ENCODE results near the gene PHLDB3.
A peak's percentile ranks its signal among the peaks of the same experiment; 100 is the strongest.
"Not testable (repeated sequence)": the region's sequence is repeated elsewhere in the genome, so short reads cannot be mapped to it uniquely, and the experiment has no call there.

PHLDB3 gene

DNA sequence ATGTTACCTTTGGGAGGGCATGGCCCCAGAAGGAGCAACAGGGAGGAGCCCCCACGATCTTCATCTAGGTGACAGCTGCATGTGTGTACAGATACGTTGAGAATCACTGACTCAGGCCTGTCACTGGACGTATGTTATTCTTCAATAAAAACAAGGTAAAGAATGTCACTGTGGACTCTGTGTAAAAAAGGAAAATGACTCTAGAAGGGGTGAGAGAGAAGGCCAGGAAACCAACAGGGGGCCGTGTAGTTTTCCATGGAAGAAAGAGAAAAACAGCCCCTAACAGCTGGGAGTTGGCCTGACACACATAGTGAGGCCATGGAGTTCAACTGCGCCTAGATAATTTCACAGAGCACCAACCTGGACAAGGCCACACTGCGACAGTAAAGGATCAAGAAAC is 37.3 kb downstream of the PHLDB3 start:
- no peak for DNase-seq (ENCODE audit: low read depth)

DNA sequence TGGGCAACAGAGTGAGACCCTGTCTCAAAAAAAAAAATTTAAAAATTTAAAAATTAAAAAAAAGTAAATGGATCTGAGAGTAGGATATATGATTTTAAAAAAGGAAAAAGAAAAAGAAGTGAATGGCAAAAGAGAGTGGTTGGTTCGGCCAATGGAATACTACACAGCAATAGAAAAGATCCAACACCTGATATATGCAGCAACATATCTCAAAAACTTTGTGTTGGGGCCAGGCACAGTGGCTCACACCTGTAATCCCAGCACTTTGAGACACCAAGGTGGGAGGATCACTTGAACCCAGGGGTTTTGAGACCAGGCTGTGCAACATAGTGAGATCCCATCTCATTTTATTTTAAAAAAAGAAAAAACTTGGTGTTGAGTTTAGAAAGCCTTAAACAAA is 37.8 kb downstream of the PHLDB3 start:
- no peak for DNase-seq (ENCODE audit: low read depth)

DNA sequence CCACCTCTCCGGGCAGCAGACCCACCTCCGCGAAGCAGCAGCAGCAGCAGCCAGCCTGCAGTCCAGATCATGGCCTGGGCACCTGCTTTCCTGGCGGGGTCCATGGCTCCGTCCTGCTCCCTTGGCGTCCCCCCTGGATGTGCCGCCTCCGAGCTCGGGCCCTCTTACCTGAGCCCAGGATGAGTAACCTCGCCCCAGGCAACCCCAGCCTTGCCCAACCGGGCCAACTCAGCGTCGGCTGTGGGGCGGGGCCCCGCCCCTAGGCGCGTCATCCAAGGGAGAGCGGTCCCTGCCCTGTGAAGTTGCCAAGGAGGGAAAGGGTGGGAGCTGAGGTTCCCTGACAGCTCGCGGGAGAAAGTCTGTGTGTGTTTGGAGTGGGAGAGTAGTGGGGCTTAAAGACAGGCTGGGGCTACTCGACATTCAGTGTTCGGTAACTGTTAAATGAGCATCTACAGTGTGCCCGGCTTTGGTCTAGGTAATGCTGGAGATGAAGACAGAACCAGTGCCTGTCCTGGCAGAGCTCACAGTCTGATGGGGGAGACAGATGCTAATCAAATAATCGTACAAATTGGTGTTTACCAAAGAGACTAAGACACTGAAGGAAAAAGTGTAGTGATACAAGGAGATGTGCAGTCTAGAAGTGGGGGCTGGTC is 39.0 kb downstream of the PHLDB3 start, which contains the start of gene LYPD3:
Gene LYPD3 (minus strand): TSS at position 141 of the 653 bp plus-strand sequence. CDS start 37 bp downstream, at position 104.
- DNase-seq (ENCODE audit: low read depth): peak; percentile 60

DNA sequence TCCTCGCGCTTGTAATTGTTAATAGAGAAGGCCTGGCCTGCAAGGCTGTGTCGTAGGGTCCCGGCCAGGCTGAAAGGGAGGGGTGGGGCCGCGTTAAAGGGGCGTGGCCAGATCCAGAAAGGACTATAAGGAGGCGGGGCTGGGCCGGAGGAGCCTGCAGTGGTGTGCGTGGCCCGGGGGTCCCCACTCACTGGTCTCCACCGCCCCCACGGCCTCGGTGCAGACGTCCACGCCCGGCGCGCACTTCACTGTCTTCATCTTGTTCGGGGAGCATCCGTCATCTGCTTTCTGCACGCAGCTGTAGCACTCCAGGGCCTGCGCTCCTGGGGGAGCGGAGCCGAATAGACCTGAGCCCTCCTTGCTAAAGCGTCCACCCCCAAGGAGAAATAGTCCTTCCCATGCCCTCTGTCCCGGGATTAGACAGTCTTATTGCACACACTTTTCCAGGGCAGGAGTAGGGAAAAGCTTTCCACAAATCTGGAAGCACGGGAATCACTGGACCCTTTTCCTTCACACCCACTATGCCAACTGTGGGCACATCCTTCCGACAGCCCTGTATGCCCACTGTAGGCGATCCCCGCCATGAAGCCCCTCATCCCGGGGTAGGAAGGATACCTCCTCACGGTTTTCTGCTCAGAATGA is 40.3 kb downstream of the PHLDB3 start:
- no peak for DNase-seq (ENCODE audit: low read depth)

DNA sequence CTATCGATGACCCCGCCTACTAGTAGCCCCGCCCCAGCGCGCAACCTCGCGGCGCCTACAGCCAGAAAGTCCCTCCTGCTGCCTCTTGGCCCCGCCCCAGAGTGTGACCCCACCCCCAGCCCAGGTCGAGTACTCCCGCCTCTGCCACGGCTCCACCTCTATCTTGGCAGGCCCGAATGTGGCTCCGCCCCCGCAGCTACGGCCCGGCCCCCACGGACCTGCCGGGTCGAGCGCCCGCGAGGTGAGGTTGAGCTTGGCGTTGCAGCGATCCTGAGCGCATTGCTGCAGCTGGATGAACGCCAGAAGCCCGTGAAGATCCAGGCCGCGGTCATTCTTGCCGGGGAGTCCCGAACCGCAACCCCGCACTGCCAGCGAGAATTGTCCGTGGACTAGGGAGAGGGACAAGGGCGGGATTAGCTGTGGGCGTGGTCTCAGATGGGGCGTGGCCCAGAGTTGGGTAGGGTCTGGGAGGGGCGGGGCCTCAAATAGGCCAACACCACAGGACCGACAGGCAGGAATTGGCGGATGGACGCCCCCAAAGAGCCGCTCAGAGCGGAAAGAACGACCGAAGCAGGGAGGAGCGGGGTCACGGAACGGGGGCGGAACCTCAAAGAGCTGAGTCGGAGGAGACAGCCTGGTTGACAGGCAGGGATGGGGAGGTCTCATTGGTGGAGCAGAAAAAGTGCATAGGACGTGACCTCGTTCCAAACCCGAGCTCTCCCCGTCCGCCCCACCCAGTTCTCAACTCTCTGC is 41.0 kb downstream of the PHLDB3 start:
- peak; percentile 94 for DNase-seq (ENCODE audit: low read depth)

DNA sequence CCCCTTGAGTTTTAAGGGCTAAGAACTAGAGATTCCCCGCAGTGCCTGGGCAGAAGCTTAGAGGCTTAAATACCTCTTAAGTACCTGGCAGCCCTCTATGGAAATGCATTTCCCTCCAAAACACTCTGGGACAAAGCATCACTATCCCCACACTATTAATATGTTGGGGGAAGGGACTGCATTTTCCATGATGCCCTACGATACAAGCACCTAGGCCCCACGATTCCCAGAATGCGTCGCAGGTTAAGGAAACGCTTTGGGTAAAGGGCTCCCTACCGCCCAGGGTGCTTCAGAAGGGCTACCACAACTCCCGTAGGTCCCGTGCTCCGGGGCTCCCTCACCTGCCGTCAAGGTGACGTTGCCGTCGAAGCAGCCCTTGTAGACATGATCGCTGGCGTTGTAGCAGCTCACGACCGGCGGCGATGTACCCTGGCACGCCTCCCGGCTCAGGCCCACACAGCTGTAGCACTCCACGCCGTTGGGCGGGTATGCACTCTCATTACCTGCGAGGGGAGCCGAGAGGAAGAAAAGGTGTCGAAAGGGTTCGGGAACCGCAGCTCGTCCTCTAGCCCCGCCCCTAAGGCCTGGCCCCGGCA is 41.7 kb downstream of the PHLDB3 start:
- DNase-seq (ENCODE audit: low read depth): no peak

DNA sequence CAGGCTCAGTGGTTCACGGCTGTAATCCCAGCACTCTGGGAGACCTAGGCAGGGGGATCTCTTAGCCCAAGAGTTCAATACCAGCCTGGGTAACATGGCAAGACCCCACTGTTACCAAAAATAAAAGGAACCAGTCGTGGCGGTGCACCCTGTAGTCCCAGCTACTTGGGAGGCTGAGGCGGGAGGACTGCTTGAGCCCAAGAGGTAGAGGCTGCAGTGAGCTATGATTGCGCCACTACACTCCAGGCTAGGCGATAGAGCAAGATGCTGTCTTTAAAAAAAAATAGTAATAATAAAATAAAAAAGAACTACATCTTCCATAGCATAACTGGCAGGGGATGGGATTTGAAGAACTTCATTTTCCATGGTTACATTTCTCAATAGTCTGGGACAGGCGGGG is 42.2 kb downstream of the PHLDB3 start:
- no peak for DNase-seq (ENCODE audit: low read depth)

DNA sequence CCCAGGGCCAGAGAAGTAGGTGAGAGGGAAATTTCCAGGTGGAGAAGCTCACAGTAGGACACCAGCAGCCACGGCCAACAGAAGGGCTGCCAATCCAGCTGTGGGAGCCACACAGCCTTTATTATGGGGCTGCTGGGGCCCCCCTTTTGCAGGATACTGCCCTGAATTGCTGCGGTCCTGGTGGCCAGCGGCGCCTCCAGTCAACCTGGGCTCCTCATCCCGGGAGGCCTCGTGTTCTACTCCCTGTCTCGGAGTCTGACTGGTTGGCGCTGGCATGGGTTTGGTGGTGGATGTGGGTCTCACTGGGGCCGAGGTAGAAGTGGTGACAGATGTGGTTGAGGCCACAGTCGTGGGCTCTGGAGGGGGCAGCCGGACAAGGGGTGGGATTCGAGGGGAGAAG is 43.2 kb downstream of the PHLDB3 start:
- no peak for DNase-seq (ENCODE audit: low read depth)

DNA sequence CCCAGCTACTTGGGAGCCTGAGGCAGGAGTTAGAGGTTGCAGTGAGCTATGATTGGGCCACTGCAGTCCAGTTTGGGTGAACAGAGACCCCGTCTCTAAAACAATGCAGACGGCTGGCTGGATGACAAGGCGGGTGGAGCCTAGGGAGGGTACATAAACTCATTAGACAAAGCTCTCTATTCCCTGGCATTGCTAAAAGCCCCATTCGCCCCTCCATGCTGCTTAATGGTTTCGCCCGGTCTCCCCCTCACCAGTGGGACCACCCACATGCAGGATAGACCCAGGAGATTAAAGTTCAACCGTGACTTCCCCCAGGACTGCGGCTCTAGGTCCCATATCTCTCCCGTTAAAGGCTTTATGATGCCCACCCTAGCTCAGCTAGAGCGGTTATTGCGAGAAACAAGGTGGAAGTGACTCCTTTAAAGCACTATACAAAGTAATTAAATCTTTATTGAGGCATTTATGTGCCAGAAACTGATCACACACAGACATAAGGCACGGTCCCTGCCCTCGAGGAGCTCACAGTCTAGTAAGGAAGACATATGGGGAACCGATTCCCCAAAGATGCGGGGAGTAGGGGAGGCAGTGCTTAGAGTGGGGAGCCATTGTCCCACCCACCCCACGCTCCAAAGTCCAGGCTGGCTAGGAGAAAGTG is 44.1 kb downstream of the PHLDB3 start:
- DNase-seq (ENCODE audit: low read depth): no peak

DNA sequence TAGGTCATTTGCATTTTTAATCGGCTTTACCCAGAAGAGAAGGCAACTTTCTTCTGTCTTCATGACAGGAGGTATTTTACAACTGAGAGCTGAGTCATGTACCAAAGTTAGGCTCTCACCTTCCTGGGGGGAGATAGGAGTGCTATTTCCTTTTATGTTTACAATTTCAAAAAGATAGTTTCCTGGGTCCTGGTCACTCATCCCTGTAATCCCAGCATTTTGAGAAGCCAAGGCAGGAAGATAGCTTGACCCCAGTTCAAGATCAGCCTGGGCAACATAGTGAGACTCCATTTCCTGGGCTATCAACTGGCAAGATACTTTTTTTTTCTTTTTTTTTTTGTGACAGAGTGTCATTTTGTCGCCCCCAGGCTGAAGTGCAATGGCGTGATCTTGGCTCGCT is 46.7 kb downstream of the PHLDB3 start:
- no peak for DNase-seq (ENCODE audit: low read depth)

DNA sequence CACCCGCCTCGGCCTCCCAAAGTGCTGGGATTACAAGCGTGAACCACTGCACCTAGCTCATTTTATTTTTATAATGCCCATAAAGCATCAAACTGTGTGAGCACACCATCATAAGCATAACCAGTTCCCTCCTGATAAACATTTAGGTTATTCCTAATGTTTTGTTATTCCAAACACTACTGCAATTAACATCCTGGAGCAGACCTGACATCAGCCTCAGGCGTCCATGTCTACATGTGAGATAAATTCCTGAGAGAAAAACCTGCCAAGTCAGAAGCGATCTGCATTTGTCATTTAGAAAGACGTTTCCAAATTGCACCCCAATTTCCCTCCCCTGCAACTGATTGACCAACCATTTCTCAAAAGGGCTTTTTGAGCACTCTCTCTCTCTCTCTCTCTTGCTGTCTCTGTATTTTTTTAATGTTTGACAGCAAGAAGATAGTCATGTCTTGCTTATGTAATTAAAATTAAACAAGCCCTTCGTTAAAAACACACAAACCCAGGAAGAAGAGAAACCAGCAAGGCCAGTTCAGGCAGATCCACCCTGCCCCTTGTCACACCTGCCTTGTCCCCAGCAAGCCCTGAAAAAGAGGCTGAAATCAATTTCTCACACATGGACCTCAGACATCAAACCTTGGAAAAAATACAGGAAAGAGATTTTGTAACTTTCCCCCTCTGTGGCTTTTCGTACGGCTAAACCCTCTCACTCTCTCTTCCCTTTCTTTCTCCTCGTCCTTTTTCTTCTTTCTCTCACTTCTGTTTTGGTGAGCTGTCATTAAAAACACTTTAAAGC is 49.0 kb downstream of the PHLDB3 start:
- no peak for DNase-seq (ENCODE audit: low read depth)

DNA sequence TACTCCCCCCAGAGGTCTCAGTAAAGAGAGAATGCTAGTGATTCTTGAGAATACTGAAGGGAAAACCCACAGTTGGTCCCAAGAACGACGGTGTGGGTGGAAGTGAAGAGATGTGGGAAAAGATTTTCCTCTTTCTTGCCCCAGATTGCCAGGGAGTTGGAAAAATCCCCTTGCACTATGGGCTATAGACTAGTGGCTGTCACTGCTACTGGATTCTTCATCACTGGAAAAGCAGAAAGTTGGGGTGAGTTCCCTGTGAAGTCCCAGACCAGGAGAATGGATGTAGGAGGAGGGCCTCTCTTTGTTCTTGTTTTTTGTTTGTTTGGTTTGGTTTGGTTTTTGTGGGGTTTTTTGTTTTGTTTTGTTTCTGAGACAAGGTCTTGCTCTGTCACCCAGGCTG is 50.5 kb downstream of the PHLDB3 start:
- DNase-seq (ENCODE audit: low read depth): no peak

DNA sequence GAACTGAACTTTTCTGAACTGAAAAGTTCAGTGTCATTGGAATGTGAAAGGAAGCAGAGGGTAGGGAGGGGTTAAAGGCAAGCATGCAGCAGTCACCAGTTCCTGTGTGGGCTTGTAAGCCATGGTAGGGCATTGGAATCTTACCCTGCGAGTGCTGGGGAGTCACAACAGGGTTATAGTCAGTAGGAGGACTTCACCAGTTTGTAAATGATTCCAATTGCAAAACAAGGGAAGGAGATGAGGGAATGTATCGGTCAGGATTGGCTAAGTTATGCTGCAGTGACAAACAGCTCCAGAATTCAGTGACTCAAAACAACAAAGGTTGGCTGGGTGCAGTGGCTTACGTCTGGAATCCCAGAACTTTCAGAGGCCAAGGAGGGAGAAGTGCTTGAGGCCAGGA is 52.0 kb downstream of the PHLDB3 start:
- no peak for DNase-seq (ENCODE audit: low read depth)

DNA sequence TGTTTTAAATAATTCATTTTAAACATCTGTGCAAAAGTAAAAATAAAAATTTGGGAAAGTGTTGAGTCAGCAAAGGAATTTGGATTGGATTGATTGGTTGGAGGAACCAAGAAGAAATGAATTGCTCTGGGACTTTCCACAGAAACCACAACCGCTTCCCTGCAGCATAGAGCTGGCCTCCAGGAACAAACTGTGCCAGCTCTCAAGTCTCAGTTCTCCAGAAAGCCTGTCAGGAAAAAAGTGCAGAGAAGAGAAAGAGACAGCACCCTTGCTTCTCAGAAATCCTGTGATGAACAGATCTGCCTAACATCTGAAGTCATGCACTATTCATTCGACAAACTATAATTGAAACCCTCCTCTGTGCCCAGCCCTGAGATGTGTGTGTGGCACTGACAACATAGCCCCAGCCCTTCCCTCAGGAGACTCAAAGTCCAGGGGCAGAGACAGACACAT is 54.0 kb downstream of the PHLDB3 start:
- DNase-seq (ENCODE audit: low read depth): peak; percentile 53

DNA sequence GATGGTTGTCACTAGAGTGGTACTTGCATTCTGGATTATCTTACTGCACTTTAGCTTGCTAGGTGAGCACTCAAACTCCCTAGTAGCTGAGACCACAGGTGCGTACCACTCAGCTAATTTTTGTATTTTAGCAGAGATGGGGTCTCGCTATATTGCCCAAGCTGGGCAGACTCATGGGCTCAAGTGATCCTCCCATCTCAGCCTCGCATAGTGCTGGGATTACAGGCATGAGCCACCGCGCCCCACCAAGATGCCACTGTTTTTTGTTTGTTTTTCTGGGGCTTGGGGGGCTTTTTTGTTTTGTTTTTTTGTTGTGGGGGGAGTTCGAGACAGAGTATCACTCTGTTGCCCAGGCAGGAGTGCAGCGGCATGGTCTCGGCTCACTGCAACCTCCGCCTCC is 56.9 kb downstream of the PHLDB3 start:
- DNase-seq (ENCODE audit: low read depth): no peak

DNA sequence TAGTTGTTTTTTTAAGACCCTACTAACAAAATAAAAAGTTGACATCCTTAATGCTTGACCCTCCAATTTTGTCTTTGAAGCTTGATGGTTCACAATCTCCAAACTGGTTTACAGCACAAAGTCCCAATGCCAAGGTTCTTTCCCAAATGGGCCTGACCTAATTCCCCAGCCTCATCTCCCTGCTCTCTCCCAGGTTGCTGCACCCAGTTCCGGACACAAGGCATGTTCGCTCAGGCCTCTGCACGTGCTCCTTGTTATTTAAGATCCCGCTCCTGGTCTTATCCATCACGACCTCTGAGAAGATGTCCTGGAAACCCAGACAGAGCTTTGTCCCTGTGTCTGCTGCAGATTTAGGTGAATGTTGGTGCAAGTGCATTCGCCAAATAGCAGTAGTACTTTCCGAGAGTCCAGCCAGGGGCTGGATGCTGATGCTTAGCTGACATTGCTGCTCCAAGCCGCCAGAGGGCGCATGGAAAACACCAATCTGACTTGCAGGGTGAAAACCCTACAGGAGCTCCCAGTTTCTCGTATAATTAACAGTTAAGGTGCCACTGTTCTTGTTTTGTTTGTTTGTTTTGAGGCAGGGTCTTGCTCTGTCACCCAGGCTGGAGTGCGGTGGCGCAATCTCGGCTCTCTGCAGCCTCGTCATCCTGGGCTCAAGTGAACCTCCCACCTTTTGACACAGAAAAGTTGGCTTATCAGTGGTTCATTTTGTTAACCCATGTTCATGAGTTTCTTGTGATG is 57.6 kb downstream of the PHLDB3 start:
- peak; percentile 75 for DNase-seq (ENCODE audit: low read depth)

DNA sequence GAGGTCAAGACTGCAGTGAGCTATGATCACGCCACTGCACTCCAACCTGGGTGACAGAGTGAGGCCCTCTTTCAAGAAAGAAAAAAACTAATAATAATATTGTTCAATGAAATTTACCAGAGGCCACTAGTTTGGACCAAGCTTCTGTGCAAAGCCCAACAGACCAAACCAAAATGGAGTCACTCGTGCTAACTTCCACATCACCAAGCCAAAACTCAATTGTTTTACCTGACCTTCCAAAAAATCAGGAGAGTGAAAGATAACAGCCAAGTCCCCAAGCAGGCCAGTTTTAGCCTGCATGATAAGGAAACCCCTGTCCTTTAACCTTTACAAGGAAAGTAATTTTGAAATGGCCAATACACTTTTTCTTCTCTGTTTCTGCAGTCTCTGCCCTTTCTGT is 59.1 kb downstream of the PHLDB3 start:
- no peak for DNase-seq (ENCODE audit: low read depth)

DNA sequence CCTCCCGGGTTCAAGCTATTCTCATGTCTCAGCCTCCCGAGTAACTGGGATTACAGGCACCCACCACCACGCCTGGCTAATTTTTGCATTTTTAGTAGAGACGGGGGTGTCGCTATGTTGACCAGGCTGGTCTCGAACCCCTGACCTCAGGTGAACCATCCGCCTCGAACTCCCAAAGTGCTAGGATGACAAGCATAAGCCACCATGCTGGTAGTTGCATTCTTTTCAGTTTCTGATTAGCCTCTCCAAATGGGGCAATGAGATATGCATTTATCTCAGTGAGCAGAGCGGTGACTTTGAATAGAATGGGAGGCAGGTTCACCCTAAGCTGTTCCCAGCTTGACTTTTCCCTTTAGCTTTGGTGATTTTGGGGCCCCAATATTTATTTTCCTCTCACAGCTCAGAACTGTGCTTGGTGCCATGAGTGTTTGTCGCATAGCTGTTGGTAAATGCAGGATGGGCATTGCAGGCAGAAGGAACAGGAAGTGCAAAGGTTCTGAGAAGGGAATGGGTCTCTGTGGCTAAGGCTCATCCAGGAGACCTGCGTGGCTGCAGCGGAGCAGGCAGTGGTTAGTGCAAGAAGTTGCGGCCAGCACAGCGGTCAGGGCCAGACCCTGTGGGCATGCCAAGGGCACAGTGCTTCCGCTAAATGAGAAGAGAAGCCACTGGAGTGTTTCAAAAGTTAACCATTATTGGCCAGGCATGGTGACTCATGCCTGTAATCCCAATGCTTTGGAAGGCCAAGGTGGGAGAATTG is 59.8 kb downstream of the PHLDB3 start:
- no peak for DNase-seq (ENCODE audit: low read depth)

DNA sequence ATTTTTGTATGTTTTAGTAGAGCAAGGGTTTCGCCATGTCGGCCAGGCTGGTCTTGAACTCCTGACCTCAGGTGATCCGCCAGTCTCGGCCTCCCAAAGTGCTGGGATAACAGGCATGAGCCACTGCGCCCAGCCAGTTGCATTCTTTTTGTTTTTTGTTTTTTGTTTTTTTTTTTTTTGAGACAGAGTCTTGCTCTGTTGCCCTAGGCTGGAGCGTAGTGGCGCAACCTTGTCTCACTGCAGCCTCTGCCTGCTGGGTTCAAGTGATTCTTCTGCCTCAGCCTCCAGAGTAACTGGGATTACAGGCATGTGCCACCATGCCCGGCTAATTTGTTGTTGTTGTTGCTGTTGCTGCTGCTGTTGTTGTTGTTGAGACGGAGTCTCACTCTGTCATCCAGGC is 60.5 kb downstream of the PHLDB3 start:
- DNase-seq (ENCODE audit: low read depth): not testable (repeated sequence)

DNA sequence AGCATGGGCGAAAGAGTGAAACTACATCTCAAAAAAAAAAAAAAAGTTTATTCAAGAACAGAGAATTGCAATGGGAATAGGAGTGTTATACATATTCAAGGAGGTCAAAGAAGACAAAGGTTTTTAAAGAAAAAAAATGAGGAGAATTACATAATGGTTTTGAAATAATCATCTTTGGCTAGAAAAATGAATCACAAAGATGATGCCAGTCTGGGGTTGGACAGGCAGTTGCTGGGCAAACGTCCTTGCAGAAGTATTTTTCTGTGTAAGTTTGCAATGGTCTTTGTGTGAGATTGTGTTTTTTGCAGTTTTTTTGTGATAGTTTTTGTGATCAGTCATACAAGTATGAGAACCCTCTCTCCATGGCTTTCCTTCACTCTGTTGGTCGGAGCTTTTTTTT is 62.8 kb downstream of the PHLDB3 start:
- DNase-seq (ENCODE audit: low read depth): no peak

Data from EH (cell line).